Measurements from ENCODE around the gene KIAA0930. TPM values are rescaled to one million over a fixed set of nuclear protein-coding genes. Genes with fewer than 3 reads are reported as not detected.

Gene KIAA0930
- total and polyA plus RNA-seq, 2 of the 4 experiments (the other 2 are of a cell fraction) = 25.3 to 34.1 TPM

DNA sequence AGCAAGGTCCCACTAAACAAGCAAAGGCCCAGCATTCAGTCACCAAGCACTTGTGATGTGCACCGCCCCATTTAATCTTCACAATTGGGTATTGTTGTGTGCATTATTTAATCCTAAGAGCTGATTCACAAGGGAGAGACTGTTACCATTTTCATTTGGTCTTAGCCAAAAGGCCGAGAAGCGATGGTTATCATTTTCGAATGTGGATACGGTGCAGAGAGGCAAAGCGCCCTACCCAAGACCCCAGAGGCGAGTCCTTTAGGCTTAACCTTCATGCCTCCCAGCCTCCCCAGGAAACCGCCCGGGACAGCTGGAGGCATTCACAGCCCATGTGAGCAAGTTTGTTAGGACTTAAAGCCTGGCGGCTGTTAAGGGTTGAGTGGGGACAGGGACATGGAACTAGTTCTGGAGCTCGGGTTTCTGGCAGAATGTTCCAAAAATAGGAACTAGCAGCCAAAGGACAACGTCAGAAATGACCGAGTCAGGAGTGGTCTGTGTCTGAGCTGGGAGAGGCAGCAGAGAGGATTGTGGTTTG is 31.0 kb upstream of the KIAA0930 start:
- Histone ChIP-seq H4K8ac (ENCODE audit: low read depth in 2 of 2, low read length in 2 of 2) (peak overlapping the region in 1 of 2 experiments; percentile 3; a peak in 1 of 4 replicates), H3K18ac (ENCODE audit: low read depth, low read length) (no peak overlapping the region), H3K36me3 (ENCODE audit: control insufficient read depth, insufficient read depth, low read length) (no peaks in the 10 kb centered on the region), H2AK9ac (replicated peaks; ENCODE audit: low read depth, low read length, poor library complexity) (no peak overlapping the region), H3K4ac (ENCODE audit: low read depth, low read length) (no peak overlapping the region), H3K9ac (ENCODE audit: low read depth, low read length) (no peak overlapping the region), H3K9me1 (ENCODE audit: insufficient read depth, low read length) (no peaks in the 10 kb centered on the region), H3K79me1 (ENCODE audit: low read depth in 1 of 2, low read length in 2 of 2) (no peaks in the 10 kb centered on the region), H4K91ac (ENCODE audit: insufficient read depth, low read depth, low read length) (no peak overlapping the region), H3K4me1 (ENCODE audit: control insufficient read depth, insufficient read depth, low read length) (peaks cover 9% of the 10 kb centered on the region), H3K27me3 (ENCODE audit: control insufficient read depth, insufficient read depth, low read length) (peaks cover 8% of the 10 kb centered on the region), H2BK120ac (ENCODE audit: low read depth, low read length) (no peak overlapping the region), H3K14ac (replicated peaks; ENCODE audit: low read depth, low read length) (peak overlapping the region; percentile 21; the same call in 1 of the 2 replicates), H3K27ac (ENCODE audit: insufficient read depth, low read length) (no peak overlapping the region; the same call in 1 of the 2 replicates), H2BK5ac (ENCODE audit: low read depth, low read length, poor library complexity, severe bottlenecking) (no peak overlapping the region), H4K20me1 (ENCODE audit: insufficient read depth, low read length) (no peaks in the 10 kb centered on the region), H4K5ac (ENCODE audit: low read depth, low read length) (no peak overlapping the region; the same call in 1 of the 2 replicates), H3K4me3 (ENCODE audit: insufficient read depth, low read depth, low read length) (no peak overlapping the region), H3K56ac (ENCODE audit: extremely low read depth, insufficient read depth, low read length) (no peak overlapping the region), H3K9me3 (ENCODE audit: control insufficient read depth, insufficient read depth, low read length) (no peaks in the 10 kb centered on the region), H2AK5ac (ENCODE audit: low read depth, low read length) (0 out of 2 replicates have a peak overlapping the region, but pooled peaks have one; percentile 56), H2BK15ac (ENCODE audit: low read depth, low read length) (no peak overlapping the region), H2BK20ac (ENCODE audit: low read depth, low read length) (no peak overlapping the region; the same call in 1 of the 2 replicates), H3K23ac (ENCODE audit: low read depth, low read length) (no peak overlapping the region), H3K4me2 (ENCODE audit: low read depth, low read length) (no peak overlapping the region), H2AFZ (replicated peaks; ENCODE audit: low read length, poor library complexity) (peak overlapping the region; percentile 16)
- in situ Hi-C loops (cut with MboI; ENCODE audit: low sequenced_read_pairs) = no loop called here
- intact Hi-C loops (cut with micrococcal nuclease) = no loop called here
- ATAC-seq (ENCODE audit: low read depth) (no peak), DNase-seq (no peak)
- dilution Hi-C loops (cut with HindIII; ENCODE audit: low sequenced_read_pairs, unreplicated experiment) = no loop called here
- 35% methylated on average over 7 of the region's 13 CpGs; no CpG with 5 or more reads in 1 of the 2 experiments for WGBS, 2 experiments (ENCODE audit: extremely low coverage in 2 of 2, insufficient read length in 1 of 2)
- TF ChIP-seq, protein P1, sequence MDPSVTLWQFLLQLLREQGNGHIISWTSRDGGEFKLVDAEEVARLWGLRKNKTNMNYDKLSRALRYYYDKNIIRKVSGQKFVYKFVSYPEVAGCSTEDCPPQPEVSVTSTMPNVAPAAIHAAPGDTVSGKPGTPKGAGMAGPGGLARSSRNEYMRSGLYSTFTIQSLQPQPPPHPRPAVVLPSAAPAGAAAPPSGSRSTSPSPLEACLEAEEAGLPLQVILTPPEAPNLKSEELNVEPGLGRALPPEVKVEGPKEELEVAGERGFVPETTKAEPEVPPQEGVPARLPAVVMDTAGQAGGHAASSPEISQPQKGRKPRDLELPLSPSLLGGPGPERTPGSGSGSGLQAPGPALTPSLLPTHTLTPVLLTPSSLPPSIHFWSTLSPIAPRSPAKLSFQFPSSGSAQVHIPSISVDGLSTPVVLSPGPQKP (IDR thresholded peaks at IDR 0.05; ENCODE audit: borderline replicate concordance, low read depth, low read length) = no peak
- TF ChIP-seq RCOR1 (IDR thresholded peaks at IDR 0.05; ENCODE audit: insufficient replicate concordance, low read length) (no peak), FOS (IDR thresholded peaks at IDR 0.05; ENCODE audit: low read depth, low read length) (no peak), RAD21 (IDR thresholded peaks at IDR 0.05; ENCODE audit: low read length) (no peak), MAZ (IDR thresholded peaks at IDR 0.05; ENCODE audit: borderline replicate concordance, low read depth, low read length) (no peak), RFX5 (IDR thresholded peaks at IDR 0.05; ENCODE audit: low read depth, low read length) (no peak), SMC3 (IDR thresholded peaks at IDR 0.05; ENCODE audit: low read depth, low read length) (no peak), MAFK (IDR thresholded peaks at IDR 0.05; ENCODE audit: low read depth, low read length) (no peak)
- POLR2A ChIA-PET (ENCODE audit: unreplicated experiment) = interaction anchor here (0.7 kb wide), 1 partner anchor 19 kb away, joined by 3 read pairs; no protein-coding TSS in a partner anchor
- CTCF ChIA-PET = interaction anchor here (2.6 kb wide), 1 partner anchor 281 kb away, joined by 10 read pairs; no protein-coding TSS in a partner anchor
- no TSS peak for BruUV-seq (replicated peaks)
